Mammary epithelial cell (primary cell): ENCODE results near the gene FILIP1L.

Experiments
- CTCF ChIP-seq, 2 donors: IDR thresholded peaks in 1 of 2; conservative IDR thresholded peaks in 1 of 2; 2 replicates each; pipeline ENCODE4 v1.5.1; 2011 to 2012; ENCODE audit warnings: inconsistent platforms in 2 of 2, low read length in 2 of 2, mild to moderate bottlenecking in 2 of 2, control low read depth in 1 of 2, low read depth in 1 of 2; ENCODE audit not compliant: insufficient read depth in 1 of 2; ENCODE audit errors: extremely low read depth in 1 of 2
- EZH2 ChIP-seq: IDR thresholded peaks from 2 replicates; pipeline ENCODE4 v1.6.1; 2012; ENCODE audit warnings: low read length, inconsistent platforms, borderline replicate concordance

- TF ChIP-seq CTCF (conservative IDR thresholded peaks at IDR 0.05 in 1 of 2, IDR thresholded peaks at IDR 0.05 in 1 of 2; ENCODE audit: extremely low read depth in 1 of 2, insufficient read depth in 1 of 2, low read depth in 1 of 2, low read length in 2 of 2) (no peak), EZH2 (no peak)
These were observed 295.5 kb downstream of the FILIP1L start for GRCh38 chr3:99818818-99819217.
